Measurements from ENCODE around the gene LRP4. TPM values are rescaled to one million over a fixed set of nuclear protein-coding genes. Genes with fewer than 3 reads are reported as not detected.

LRP4 gene
- total and polyA plus RNA-seq, 2 of the 8 experiments (the other 6 are each of a cell fraction or from before 2014, with no cell fraction given): 5.4 to 22.1 TPM

GRCh38 chr11:46952553-46952952, 34.2 kb upstream of the LRP4 start (continued):
- TF ChIP-seq JUND (IDR thresholded peaks at IDR 0.05; ENCODE audit: low read length) (no peak), SP4 (IDR thresholded peaks at IDR 0.05; ENCODE audit: low read length) (no peak), CHD2 (IDR thresholded peaks at IDR 0.05; ENCODE audit: low read length) (no peak), KDM5A (IDR thresholded peaks at IDR 0.05; ENCODE audit: low read length) (no peak)
